Peyer's patch (tissue), 4 donors: ENCODE results near the gene MAP2K5. TPM values are rescaled to one million over a fixed set of nuclear protein-coding genes. Genes with fewer than 3 reads are reported as not detected.

Experiments
- DNase-seq, 3 donors: peaks; one replicate each; pipeline ENCODE4 v3.0.0-alpha.2; 2017 to 2019
- H3K27ac ChIP-seq, 4 donors: fragments of 200-600 bp; sonication (generic); one replicate each; pipeline ENCODE4 v1.5.1; 2016 to 2019
- H3K27me3 ChIP-seq, 2 donors: fragments of 200-600 bp; sonication (generic); one replicate each; pipeline ENCODE4 v1.5.1; 2019
- H3K36me3 ChIP-seq, 3 donors: fragments of 200-600 bp; sonication (generic); one replicate each; pipeline ENCODE4 v1.5.1; 2016 to 2019
- H3K4me1 ChIP-seq, 4 donors: fragments of 200-600 bp; sonication (generic); one replicate each; pipeline ENCODE4 v1.5.1; 2016 to 2019
- H3K4me3 ChIP-seq, 4 donors: fragments of 200-600 bp; sonication (generic); 1 replicate in 3 of 4; 2 replicates in 1 of 4; pipeline ENCODE4 v1.5.1; 2016 to 2019; ENCODE audit warnings: mild to moderate bottlenecking in 1 of 4
- H3K9me3 ChIP-seq, 4 donors: fragments of 200-600 bp; sonication (generic); one replicate each; pipeline ENCODE4 v1.5.1; 2016 to 2019; ENCODE audit warnings: mild to moderate bottlenecking in 1 of 4
- CTCF ChIP-seq, 6 experiments: fragments of 450-650 bp in 4 of 6; fragments of 200-600 bp in 2 of 6; sonication (generic) in 1 of 6; IDR thresholded peaks; one replicate each; pipeline ENCODE4 v1.5.1; 2017 to 2019; ENCODE audit warnings: antibody characterized with exemption in 6 of 6, mild to moderate bottlenecking in 3 of 6, moderate library complexity in 1 of 6
- POLR2A ChIP-seq, 2 donors: fragments of 450-650 bp; IDR thresholded peaks; one replicate each; pipeline ENCODE4 v1.5.1; 2017; ENCODE audit warnings: antibody characterized with exemption in 2 of 2, mild to moderate bottlenecking in 2 of 2, moderate library complexity in 2 of 2
- total RNA-seq, 4 donors: library from RNA; depleted of rRNA; stranded (reverse); fragments of >200 nt; gene quantifications; one replicate each; pipeline ENCODE4 v1.1.0, GENCODE V29; 2016

Gene MAP2K5
- total RNA-seq, 4 donors from 2014 or later, result 14.0 to 50.3 (median 21.2) TPM

- peak in 1 of 3 donors; percentile 30 for DNase-seq
- no peak overlapping the region for H3K4me3 ChIP-seq
- H3K9me3 ChIP-seq, result no peaks in the 10 kb centered on the region
- no peaks in the 10 kb centered on the region for H3K4me1 ChIP-seq
- H3K36me3 ChIP-seq, result no peaks in the 10 kb centered on the region
- no peak overlapping the region for H3K27ac ChIP-seq
- no peaks in the 10 kb centered on the region for H3K27me3 ChIP-seq
- no peak for TF ChIP-seq POLR2A (IDR thresholded peaks at IDR 0.05)
- no peak for TF ChIP-seq CTCF (IDR thresholded peaks at IDR 0.05)
Measured at GRCh38 chr15:67805666-67806516, 263.4 kb downstream of the MAP2K5 start.

GRCh38 chr15:67806536-67806935 is 264.0 kb downstream of the MAP2K5 start:
- TF ChIP-seq POLR2A (IDR thresholded peaks at IDR 0.05), result no peak
- no peak for TF ChIP-seq CTCF (IDR thresholded peaks at IDR 0.05)
- Histone ChIP-seq H3K27ac (no peak overlapping the region), H3K36me3 (no peaks in the 10 kb centered on the region), H3K27me3 (no peaks in the 10 kb centered on the region), H3K9me3 (no peaks in the 10 kb centered on the region), H3K4me1 (no peaks in the 10 kb centered on the region), H3K4me3 (no peak overlapping the region)
- peak in 1 of 3 donors; percentile 41 for DNase-seq

DNA sequence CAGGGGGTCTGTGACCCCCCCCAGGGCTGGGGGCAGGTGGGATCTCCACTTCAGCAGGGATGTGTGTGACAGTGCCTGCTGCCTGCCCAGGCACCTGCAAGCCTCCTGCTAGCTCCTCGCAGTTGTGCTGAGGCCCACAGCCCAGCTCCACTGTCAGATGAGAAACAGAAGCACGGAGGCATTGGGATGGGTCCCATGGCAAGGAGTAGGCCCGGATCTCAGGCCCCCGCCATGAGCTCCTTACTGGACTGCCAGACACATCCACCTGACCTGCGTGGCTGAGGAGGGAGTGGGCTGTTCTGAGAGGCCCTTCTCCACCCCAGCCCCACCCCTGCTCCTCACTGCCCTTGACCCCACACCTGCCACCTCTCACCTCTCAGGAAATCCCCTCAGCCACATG is 264.6 kb downstream of the MAP2K5 start:
- peak in 1 of 3 donors; percentile 38 for DNase-seq
- no peaks in the 10 kb centered on the region for H3K4me1 ChIP-seq
- no peak for TF ChIP-seq POLR2A (IDR thresholded peaks at IDR 0.05)
- no peak for TF ChIP-seq CTCF (IDR thresholded peaks at IDR 0.05)
- no peaks in the 10 kb centered on the region for H3K9me3 ChIP-seq
- H3K27ac ChIP-seq, result no peak overlapping the region
- H3K4me3 ChIP-seq, result no peak overlapping the region
- no peaks in the 10 kb centered on the region for H3K36me3 ChIP-seq
- H3K27me3 ChIP-seq, result no peaks in the 10 kb centered on the region

GRCh38 chr15:67807836-67808235 is 265.3 kb downstream of the MAP2K5 start:
- no peak for TF ChIP-seq POLR2A (IDR thresholded peaks at IDR 0.05)
- TF ChIP-seq CTCF (IDR thresholded peaks at IDR 0.05), result no peak
- H3K4me1 ChIP-seq, result no peaks in the 10 kb centered on the region
- no peaks in the 10 kb centered on the region for H3K36me3 ChIP-seq
- peak in 1 of 3 donors; percentile 36 for DNase-seq
- no peak overlapping the region for H3K27ac ChIP-seq
- H3K4me3 ChIP-seq, result no peak overlapping the region
- H3K27me3 ChIP-seq, result no peaks in the 10 kb centered on the region
- H3K9me3 ChIP-seq, result no peaks in the 10 kb centered on the region

GRCh38 chr15:67808821-67809220 is 266.3 kb downstream of the MAP2K5 start:
- no peaks in the 10 kb centered on the region for H3K9me3 ChIP-seq
- no peaks in the 10 kb centered on the region for H3K27me3 ChIP-seq
- no peak for TF ChIP-seq CTCF (IDR thresholded peaks at IDR 0.05)
- no peak for TF ChIP-seq POLR2A (IDR thresholded peaks at IDR 0.05)
- no peak for DNase-seq
- no peak overlapping the region for H3K27ac ChIP-seq
- H3K36me3 ChIP-seq, result no peaks in the 10 kb centered on the region
- H3K4me1 ChIP-seq, result no peaks in the 10 kb centered on the region
- no peak overlapping the region for H3K4me3 ChIP-seq
